Gastrocnemius medialis (tissue), 4 donors: ENCODE data around the gene MYZAP. TPM values are rescaled to one million over a fixed set of nuclear protein-coding genes. Genes with fewer than 3 reads are reported as not detected.

Experiments used
- ATAC-seq, 2 donors: fragments of 150-250 bp; one replicate each; pipeline ENCODE4 v1.9.1; 2016
- DNase-seq, 2 donors: peaks; one replicate each; pipeline ENCODE4 v3.0.0-alpha.2; 2019
- H3K27ac ChIP-seq, 4 donors: fragments of 200-600 bp; sonication (generic); 1 replicate in 1 of 4; 2 replicates in 3 of 4; pipeline ENCODE4 v1.5.1; 2016 to 2018; ENCODE audit warnings: mild to moderate bottlenecking in 2 of 4, moderate library complexity in 1 of 4
- H3K27me3 ChIP-seq, 3 donors: fragments of 200-600 bp; sonication (generic) in 2 of 3; 1 replicate in 1 of 3; 2 replicates in 2 of 3; pipeline versions ENCODE4 v1.5.1 to v1.6.0; 2016 to 2019; ENCODE audit warnings: mild to moderate bottlenecking in 1 of 3, moderate library complexity in 1 of 3
- H3K36me3 ChIP-seq, 2 donors: fragments of 200-600 bp; sonication (generic) in 1 of 2; one replicate each; pipeline ENCODE4 v1.5.1; 2017 to 2018
- H3K4me1 ChIP-seq, 2 donors: fragments of 200-600 bp; sonication (generic) in 1 of 2; one replicate each; pipeline ENCODE4 v1.5.1; 2016 to 2017; ENCODE audit warnings: mild to moderate bottlenecking in 2 of 2
- H3K4me3 ChIP-seq, 4 donors: fragments of 200-600 bp; sonication (generic) in 3 of 4; 1 replicate in 1 of 4; 2 replicates in 3 of 4; pipeline ENCODE4 v1.5.1; 2016 to 2019; ENCODE audit warnings: mild to moderate bottlenecking in 2 of 4
- H3K9me3 ChIP-seq, 3 donors: fragments of 200-600 bp; sonication (generic) in 2 of 3; 1 replicate in 1 of 3; 2 replicates in 2 of 3; pipeline ENCODE4 v1.5.1; 2016 to 2019
- POLR2A ChIP-seq, 2 donors: fragments of 450-650 bp; IDR thresholded peaks; one replicate each; pipeline ENCODE4 v1.6.1; 2017; ENCODE audit warnings: antibody characterized with exemption in 2 of 2, mild to moderate bottlenecking in 2 of 2, moderate library complexity in 2 of 2
- in situ Hi-C, 4 donors: fragments of 200-750 bp; cut with MboI; loops; one replicate each; pipeline versions ENCODE4 v1.15.0 to v1.8.0; 2017; ENCODE audit warnings: low sequenced_read_pairs in 4 of 4
- intact Hi-C: fragments of 100-400 bp; cut with DNase I; formaldehyde crosslinking; loops from one replicate; pipeline ENCODE4 v1.15.1; 2023; ENCODE audit warnings: low total_unique reads
- total RNA-seq, 4 donors: library from RNA; depleted of rRNA; stranded (reverse); fragments of >200 nt; gene quantifications; one replicate each; pipeline versions ENCODE4 v1.1.0 to v1.2.3, GENCODE V29; 2016
- TF ChIP-seq, protein P1 (sequence below), 5 experiments: fragments of 450-650 bp in 3 of 5; fragments of 200-600 bp in 2 of 5; sonication (generic) in 2 of 5; IDR thresholded peaks in 4 of 5; conservative IDR thresholded peaks in 1 of 5; 1 replicate in 4 of 5; 2 replicates in 1 of 5; pipeline ENCODE4 v1.5.1; 2016 to 2019; ENCODE audit warnings: antibody characterized with exemption in 5 of 5, mild to moderate bottlenecking in 3 of 5, moderate library complexity in 3 of 5

Gene MYZAP
- total RNA-seq, 4 donors from 2014 or later: 1.3 to 9.4 (median 1.4) TPM

DNA sequence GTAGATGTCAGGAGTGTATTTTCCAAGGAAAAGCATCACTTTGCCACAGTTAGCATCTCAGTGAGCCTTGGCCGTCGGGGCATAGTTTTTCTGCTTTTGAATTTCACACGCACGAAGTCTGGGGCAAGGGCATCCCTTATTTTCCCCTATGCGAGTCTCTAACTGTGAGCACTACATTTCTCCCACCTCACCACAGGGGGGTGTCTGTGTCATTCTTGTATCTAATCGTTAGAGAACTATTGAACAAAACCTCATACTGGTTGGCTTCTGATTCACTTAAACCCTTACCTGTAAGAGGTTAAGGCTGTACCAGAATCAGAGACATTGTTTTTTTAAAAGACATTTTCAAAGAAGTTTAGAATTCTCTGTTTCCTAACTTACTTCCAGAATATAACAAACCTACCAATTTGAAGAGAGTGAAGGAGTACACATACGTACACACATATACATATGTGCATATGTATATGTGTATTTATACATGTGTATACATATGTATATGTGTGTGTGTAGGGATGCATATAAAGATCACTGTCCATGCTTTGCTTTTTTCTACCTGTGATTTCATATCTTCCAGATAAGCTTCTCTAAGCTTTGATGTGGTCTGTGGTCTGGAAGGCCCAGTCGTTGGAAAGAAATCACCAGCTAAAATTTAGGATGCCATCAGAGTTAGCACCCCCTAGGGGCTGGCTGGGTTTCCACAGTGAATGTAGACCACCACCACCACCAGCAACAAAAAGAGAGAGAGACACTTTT is 49.4 kb downstream of the MYZAP start:
- Histone ChIP-seq H3K27me3 (no peaks in the 10 kb centered on the region), H3K27ac (no peak overlapping the region), H3K36me3 (no peaks in the 10 kb centered on the region), H3K9me3 (no peaks in the 10 kb centered on the region), H3K4me3 (no peak overlapping the region), H3K4me1 (peaks cover under 1 to 10% of the 10 kb centered on the region in 2 donors)
- in situ Hi-C loops (loop anchor here in 1 of 4 donors (10.0 kb wide), 1 partner anchor 86 kb away; no protein-coding TSS in a partner anchor), intact Hi-C loops (no loop called here)
- ATAC-seq (peak; percentile 55 to 68), DNase-seq (no peak)
- TF ChIP-seq, protein P1, sequence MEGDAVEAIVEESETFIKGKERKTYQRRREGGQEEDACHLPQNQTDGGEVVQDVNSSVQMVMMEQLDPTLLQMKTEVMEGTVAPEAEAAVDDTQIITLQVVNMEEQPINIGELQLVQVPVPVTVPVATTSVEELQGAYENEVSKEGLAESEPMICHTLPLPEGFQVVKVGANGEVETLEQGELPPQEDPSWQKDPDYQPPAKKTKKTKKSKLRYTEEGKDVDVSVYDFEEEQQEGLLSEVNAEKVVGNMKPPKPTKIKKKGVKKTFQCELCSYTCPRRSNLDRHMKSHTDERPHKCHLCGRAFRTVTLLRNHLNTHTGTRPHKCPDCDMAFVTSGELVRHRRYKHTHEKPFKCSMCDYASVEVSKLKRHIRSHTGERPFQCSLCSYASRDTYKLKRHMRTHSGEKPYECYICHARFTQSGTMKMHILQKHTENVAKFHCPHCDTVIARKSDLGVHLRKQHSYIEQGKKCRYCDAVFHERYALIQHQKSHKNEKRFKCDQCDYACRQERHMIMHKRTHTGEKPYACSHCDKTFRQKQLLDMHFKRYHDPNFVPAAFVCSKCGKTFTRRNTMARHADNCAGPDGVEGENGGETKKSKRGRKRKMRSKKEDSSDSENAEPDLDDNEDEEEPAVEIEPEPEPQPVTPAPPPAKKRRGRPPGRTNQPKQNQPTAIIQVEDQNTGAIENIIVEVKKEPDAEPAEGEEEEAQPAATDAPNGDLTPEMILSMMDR (IDR thresholded peaks at IDR 0.05 in 4 of 5, conservative IDR thresholded peaks at IDR 0.05 in 1 of 5): peak in 4 of 5 experiments; percentile 22 to 43 (median 30)
- no peak for TF ChIP-seq POLR2A (IDR thresholded peaks at IDR 0.05)

GRCh38 chr15:57643826-57644225 is 52.1 kb downstream of the MYZAP start:
- DNase-seq (no peak), ATAC-seq (no peak)
- Histone ChIP-seq H3K9me3 (no peaks in the 10 kb centered on the region), H3K4me1 (peaks cover 7 to 15% of the 10 kb centered on the region in 2 donors), H3K36me3 (no peaks in the 10 kb centered on the region), H3K4me3 (no peak overlapping the region), H3K27me3 (no peaks in the 10 kb centered on the region), H3K27ac (no peak overlapping the region)
- TF ChIP-seq, protein P1 (IDR thresholded peaks at IDR 0.05 in 4 of 5, conservative IDR thresholded peaks at IDR 0.05 in 1 of 5): no peak
- no peak for TF ChIP-seq POLR2A (IDR thresholded peaks at IDR 0.05)
- intact Hi-C loops (no loop called here), in situ Hi-C loops (loop anchor here in 1 of 4 donors (10.0 kb wide), 1 partner anchor 89 kb away; no protein-coding TSS in a partner anchor)

- ATAC-seq (no peak), DNase-seq (no peak)
- TF ChIP-seq POLR2A (IDR thresholded peaks at IDR 0.05): no peak
- H3K9me3 ChIP-seq: no peaks in the 10 kb centered on the region
- no peaks in the 10 kb centered on the region for H3K27me3 ChIP-seq
- in situ Hi-C loops: loop anchor here in 1 of 4 donors (10.0 kb wide), 1 partner anchor 91 kb away; no protein-coding TSS in a partner anchor
- no peaks in the 10 kb centered on the region for H3K36me3 ChIP-seq
- no peak overlapping the region for H3K27ac ChIP-seq
- H3K4me3 ChIP-seq: no peak overlapping the region
- intact Hi-C loops: no loop called here
- peaks cover 7 to 15% of the 10 kb centered on the region in 2 donors for H3K4me1 ChIP-seq
Measured at GRCh38 chr15:57646087-57646486, 54.4 kb downstream of the MYZAP start.

GRCh38 chr15:57647071-57647790 is 55.5 kb downstream of the MYZAP start:
- Histone ChIP-seq H3K9me3 (no peaks in the 10 kb centered on the region), H3K27ac (peak overlapping the region; percentile 14 to 72 (median 44)), H3K36me3 (no peaks in the 10 kb centered on the region), H3K4me1 (peaks cover 7 to 15% of the 10 kb centered on the region in 2 donors), H3K4me3 (no peak overlapping the region), H3K27me3 (no peaks in the 10 kb centered on the region)
- no peak for DNase-seq
- intact Hi-C loops (no loop called here), in situ Hi-C loops (loop anchor here in 1 of 4 donors (10.0 kb wide), 1 partner anchor 92 kb away; no protein-coding TSS in a partner anchor)
- no peak for ATAC-seq
- TF ChIP-seq POLR2A (IDR thresholded peaks at IDR 0.05): no peak
- TF ChIP-seq, protein P1 (IDR thresholded peaks at IDR 0.05 in 4 of 5, conservative IDR thresholded peaks at IDR 0.05 in 1 of 5): no peak

DNA sequence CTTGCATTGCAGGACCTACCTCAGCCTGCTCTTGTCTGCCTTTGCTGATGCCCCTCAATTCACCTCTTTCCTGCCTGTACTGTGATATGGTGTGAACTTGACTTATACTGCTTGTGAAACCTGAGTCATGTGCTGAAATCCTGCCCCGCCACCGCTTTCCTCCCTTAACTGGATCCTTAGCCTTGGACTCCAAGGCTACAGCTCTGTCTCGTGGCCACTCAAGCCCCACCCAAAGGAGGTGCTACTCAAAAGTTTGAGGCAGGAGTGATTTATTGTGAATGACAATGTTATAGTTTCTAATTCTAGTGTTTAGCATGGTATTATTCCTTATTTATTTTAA is 56.1 kb downstream of the MYZAP start:
- ATAC-seq: peak; percentile 98 to 99
- no peaks in the 10 kb centered on the region for H3K36me3 ChIP-seq
- H3K4me3 ChIP-seq: no peak overlapping the region
- peak; percentile 73 to 83 for DNase-seq
- H3K27me3 ChIP-seq: no peaks in the 10 kb centered on the region
- peak overlapping the region; percentile 14 to 72 (median 58) for H3K27ac ChIP-seq
- intact Hi-C loops (no loop called here), in situ Hi-C loops (loop anchor here in 1 of 4 donors (10.0 kb wide), 1 partner anchor 93 kb away; no protein-coding TSS in a partner anchor)
- no peak for TF ChIP-seq POLR2A (IDR thresholded peaks at IDR 0.05)
- TF ChIP-seq, protein P1 (IDR thresholded peaks at IDR 0.05 in 4 of 5, conservative IDR thresholded peaks at IDR 0.05 in 1 of 5): no peak
- H3K9me3 ChIP-seq: no peaks in the 10 kb centered on the region
- peaks cover 7 to 15% of the 10 kb centered on the region in 2 donors for H3K4me1 ChIP-seq
